IPS-NIHi11 (cell line): ENCODE data around the gene TBC1D22A.

Source experiments
- DNase-seq: peaks from one replicate; pipeline ENCODE4 v3.0.0; 2012; ENCODE audit warnings: mixed read lengths, low spot score

The TBC1D22A gene

DNA sequence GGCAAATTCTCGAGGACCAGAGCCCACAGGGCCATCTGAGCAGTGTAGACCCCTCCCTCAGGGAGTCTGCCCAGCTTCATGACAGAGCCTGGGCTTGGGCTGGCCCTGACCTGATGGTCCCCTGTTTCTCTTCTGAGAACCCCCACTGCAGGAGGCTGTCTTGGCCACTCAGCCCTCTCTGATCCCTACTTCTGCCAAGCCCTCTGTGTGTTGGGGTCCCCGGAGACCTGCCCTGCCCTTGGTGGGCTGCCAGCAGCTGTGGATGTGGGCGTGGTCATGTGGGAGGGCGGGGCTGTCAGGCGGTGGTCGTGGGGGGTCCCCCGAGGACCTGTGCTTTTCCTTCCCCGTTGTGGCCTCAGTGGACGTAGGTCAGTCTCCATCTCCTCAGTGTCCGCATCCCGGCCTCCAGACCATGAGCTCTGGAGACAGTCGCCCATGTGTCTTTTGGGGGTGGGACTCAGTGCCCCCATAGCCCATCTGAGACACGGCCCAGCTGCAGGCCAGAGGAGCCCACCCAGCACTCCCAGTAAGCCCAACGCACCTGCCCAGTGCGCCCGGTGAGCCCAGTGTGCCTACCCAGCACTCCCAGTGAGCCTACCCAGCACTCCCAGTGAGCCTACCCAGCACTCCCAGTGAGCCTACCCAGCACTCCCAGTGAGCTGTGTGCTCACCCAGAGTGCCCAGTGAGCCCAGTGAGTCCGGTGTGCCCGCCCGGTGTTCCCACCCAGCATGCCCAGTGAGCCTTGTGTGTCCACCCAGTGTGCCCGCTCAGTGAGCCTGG lies 409.2 kb downstream of the TBC1D22A start:
- no peak for DNase-seq

DNA sequence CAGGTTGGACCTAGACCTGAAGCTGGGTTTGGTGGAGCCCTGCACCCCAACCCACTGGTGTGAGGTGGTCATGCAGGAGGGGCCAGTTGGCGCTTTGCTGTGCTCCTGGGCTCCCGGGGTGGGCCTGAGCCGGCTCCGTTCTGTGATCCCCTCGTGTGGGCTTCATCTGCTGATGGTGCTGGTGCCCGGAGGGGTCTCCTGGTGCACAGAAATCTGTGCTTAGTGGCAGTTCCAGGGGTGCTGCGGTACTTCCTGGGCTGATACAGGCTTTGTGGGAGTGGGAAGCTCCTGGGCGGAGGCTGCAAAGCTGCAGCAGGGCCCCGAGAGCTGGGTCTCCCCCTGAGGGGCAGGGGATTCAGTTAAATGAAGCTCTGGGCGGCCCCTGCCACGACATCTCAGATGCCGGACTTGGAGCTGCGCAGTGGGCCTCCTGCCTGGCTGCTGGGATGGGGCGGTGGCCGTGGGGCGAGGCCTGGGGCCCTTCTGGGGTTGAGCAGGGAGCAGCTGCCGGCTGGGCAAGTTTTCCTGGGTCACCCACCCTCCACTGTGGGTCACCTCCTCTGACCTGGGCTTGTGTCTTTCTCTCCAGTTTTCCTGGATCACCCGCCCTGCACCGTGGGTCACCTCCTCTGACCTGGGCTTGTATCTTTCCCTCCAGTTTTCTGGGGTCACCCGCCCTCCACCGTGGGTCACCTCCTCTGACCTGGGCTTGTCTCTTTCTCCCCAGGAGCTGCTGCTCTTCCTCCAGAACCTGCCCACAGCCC lies 410.5 kb downstream of the TBC1D22A start:
- DNase-seq: no peak

DNA sequence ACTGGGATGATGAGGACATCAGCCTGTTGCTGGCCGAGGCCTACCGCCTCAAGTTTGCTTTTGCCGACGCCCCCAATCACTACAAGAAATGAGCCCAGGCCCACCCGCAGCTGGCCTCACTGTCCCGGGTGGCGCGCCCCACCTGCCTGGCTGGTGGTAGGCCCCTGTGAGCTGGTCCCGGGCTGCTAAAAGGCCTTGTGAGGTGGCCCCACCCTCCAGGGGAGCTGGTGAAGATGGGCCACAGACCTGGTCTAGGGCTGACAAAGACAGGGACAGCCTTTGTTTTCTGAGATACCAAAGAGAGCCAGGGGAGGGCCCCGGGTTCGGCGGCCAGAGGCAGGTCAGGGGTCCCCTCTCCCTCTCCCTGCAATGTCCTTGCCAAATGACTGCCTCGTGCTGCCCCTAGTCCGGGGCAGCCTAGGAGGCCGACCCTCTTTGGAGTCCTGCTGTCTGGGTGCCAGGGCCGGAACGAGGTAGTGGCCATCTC lies 411.1 kb downstream of the TBC1D22A start:
- no peak for DNase-seq

DNA sequence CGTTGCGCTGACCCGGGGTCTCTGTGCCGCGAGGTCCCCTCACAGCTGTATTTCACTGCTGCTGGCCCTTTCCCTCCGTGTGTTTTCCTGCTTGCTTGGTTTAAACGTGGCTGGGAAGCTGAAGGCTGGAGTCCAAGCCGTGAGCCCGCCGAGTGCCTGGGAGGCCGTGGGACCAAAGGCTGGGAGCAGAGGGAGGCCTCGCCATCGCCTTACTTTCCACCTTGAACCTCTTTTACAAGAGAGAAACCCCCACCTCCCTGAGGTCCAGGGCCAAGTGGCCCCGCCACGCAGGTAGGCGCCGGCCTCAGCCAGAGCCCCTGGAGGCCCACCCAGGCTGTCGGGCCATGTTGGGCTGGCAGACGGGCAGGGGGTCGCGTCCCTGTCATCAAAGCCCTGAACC lies 411.6 kb downstream of the TBC1D22A start:
- DNase-seq: no peak

DNA sequence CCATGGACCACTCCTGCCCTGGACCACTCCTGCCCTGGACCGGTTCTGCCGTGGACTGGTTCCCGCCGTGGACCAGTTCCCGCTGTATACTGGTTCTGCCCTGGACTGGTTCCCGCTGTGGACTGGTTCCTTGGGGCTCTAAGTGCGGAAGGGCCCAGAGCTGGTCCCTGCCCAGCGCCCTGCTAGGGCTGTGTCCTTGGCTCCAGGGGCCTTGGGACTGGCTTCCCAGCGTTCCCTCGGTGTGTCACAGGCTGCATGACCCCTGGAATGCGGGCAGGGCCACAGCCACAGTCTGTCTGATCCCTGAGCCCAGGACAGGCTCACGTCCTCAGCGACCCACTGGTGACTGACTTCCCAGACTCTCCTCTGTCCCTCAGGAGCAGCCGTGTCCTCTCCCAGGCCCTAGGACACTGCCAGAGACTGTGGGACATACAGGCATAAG lies 412.2 kb downstream of the TBC1D22A start:
- DNase-seq: no peak

DNA sequence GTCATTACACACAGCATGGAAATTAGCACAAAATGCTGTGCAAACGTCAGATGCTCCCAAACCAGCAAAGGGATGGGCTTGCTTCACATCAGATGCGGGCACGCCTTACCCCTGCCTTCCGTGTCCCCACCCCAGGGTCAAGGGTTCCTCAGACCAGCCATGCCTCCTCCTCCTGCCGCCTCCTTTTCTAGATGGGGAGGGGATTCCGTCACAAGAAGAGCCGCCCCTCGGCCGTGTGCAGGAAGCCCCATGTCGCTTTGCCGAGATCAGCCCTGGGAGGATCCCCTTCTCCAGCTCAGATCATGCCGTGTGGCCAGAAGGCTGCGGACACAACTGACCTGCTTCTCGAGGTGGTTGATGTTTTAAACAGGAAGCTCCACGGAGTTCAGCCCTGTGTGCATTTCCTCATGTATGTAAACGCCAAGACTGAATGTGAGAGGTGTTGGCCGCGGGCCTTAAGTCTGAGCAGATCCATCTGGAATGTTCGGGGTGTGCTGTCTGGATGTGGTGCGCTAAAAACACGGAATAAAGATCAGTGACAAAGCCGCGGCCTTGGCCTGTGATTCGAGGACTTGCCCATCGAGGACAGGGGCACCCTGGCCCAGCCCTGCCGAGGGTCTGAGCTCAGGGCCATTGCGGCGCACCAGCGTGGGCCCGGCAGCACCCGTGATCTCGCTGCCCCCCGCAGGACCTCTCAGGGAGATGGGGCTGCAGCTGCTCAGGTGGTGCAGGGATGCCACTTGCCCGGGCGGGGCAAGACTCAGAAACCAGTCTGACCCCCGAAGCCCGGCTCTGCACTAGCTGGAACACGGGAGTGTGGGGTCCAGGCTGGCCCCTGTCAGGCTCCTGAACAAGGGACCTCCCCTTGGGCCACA lies 412.9 kb downstream of the TBC1D22A start:
- no peak for DNase-seq

DNA sequence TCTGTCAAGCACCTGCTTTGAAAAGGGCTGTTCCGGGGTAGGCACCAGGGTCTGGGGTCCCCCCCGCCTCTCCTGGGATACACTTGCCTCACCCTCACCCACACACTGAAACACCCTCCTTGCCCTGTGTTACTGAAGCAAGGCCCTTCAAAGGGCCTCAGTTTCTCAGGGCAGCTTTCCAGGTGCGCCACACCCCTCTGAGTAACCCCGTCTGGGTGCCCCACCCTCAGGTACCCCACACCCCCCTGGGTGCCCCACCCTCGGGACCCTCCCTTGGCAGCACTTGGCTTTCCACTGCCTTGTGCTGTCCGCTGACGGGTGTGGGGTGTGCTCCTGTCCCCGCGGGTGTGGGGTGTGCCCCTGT lies 413.6 kb downstream of the TBC1D22A start:
- DNase-seq: no peak

DNA sequence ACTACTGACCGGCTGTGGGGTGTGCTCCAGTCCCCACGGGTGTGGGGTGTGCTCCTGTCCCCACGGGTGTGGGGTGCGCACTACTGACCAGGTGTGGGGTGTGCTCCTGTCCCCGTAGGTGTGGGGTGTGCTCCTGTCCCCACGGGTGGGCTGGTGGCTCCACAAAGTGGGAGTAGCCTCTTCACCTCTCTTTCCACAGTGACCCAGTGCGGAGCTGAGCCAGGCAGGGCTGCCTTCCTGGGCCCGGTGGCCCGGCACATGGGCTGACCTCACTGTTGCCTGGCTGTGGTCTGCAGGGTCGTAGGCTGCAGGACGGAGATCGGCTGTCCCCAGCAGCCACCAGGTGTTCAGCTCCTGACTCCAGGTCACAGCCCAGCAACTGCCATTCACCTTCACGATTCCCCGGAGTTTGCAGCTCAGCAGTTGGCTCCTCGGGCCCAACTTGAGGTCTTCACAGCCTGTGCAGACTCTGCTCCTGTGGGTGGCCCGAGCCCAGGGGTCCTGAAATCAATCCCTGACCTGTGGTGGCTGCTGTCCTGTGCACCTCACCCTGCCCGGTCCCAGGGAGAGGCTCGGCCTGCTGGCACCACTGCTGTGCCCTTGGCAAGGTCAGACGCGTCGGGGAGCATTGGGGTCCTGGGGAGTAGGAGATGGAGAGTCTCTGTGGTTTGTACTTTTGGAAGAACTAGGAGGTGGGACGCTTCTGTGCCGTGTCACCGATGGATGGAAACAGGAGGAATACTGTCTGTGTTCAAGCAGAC lies 414.3 kb downstream of the TBC1D22A start:
- DNase-seq: no peak

DNA sequence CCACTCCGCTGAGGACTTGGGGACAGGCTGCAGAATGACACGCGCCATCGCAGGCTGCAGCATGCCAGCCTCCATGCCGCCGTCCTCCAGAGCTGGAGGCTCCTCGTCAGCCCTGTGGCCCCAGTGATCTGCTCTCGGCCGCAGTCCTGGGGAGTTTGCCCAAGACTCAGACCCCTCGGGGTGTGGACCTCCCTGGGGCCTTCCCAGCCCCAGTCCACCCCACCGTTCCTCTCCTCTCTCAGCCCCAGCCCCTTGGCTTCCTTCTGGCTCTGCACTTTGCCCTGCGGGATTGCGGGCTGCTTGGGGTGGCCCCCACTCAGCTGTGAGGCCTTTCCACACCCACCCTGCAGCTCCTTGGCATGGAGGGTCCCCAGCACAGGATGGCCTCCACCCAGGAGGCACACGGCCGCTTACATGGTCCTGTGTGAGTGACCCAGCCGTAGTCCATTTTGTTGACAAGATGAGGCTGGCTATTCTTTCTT lies 414.9 kb downstream of the TBC1D22A start:
- no peak for DNase-seq

DNA sequence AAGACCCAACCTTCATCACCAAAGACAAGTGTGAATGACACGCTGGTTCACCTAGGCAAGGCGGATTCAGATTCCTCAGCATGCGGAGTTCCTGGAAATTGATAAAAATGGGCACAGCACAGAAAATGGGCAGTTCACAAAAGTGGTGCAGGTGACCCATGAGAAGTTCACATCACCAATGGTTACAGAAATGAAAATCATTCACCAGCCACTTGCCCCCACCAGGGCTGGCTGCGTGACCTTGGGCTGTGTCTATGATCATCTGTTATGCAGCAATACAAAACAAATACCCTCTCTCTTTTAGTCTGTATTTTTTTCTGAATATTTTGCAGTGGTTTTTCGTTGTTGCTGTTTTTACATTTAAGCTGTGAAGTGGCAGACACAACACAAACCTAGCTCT lies 415.9 kb downstream of the TBC1D22A start:
- DNase-seq: no peak

DNA sequence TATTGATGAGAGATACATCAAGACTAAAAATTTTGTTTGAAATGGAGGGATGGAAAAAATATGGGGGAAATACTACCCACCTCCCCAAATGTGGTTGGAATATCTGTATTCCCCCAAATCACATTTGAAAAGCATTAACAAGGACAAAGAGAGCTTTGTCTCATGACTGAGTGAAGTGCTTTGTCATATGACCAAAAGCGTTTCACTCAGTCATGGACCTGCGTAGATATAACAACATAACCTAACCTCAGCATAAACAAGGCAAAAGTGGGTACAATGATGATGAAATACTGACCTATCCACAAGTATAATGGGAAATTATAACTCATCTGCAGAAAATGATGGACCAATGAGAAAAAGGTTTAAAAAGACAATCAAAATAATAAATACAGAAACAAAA lies 418.3 kb downstream of the TBC1D22A start:
- DNase-seq: no peak

DNA sequence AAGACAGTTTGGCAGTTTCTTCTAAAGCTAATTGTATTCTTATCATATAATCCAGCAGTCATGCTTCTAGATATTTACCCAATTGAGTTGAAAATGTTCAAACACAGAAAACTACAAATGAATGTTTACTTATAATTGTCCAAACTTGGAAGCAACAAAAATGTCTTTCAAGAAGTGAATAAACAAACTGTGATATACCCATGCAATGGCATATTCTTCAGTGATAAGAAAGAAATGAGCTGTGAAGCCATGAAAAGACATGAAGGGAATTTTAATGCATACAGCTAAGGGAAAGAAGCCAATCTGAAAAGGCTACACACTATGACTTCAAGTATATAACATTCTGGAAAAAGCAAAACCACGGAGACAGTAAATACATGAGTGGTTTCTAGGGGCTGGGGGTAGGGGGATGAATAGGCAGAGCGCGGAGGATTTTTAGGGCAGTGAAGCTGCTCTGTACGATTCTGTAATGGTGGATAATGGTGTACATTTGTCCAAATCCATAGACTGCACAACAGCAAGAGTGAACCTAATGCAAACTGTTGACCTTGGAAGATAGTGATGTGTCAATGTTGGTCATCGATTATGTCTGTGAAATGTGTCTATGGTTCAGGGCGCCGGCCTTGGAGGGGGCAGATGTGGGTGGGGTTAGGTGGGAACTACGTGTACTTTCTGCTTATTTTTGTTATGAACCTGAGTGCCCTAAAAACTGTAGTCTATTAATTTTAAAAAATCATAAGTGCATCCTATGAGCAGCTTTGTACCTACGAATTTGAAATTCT lies 424.9 kb downstream of the TBC1D22A start:
- no peak for DNase-seq

DNA sequence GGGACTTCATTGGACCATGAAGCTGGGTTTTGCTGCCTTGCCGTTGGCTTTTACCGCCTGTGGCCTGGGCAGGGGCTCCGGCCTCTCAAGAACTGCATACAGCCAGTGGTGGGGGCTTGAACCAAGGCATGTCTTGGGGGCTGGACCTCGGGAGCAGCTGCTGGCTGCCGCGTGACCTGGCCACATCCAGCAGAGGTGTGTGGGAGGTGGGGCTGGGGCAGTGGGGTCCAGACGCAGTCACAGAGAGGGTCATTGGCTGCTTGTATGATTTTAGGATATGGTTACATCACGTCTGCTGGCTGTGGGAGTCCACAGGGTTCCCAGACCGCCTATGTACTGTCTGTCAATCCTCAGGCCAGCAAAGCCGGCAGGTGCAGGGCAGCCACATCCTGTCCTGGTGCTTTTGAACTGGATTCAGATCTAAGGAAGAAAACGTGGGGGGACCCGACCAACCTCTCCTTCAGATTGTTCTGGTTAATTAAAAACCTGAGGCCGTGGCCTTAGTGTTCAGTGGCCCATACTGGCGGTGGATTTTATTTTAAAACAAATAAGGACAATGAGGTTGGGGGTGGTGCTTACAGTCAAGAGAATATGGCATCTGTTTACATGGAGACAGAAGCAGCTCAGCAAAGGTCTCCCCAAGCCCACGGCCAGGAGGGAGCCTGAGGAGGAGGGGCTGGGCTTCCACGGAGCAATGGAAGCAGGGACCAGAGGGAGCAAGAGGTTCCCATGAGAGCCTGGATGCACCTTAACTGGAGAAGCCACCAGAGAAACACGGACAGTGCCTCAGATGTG lies 426.0 kb downstream of the TBC1D22A start:
- no peak for DNase-seq

DNA sequence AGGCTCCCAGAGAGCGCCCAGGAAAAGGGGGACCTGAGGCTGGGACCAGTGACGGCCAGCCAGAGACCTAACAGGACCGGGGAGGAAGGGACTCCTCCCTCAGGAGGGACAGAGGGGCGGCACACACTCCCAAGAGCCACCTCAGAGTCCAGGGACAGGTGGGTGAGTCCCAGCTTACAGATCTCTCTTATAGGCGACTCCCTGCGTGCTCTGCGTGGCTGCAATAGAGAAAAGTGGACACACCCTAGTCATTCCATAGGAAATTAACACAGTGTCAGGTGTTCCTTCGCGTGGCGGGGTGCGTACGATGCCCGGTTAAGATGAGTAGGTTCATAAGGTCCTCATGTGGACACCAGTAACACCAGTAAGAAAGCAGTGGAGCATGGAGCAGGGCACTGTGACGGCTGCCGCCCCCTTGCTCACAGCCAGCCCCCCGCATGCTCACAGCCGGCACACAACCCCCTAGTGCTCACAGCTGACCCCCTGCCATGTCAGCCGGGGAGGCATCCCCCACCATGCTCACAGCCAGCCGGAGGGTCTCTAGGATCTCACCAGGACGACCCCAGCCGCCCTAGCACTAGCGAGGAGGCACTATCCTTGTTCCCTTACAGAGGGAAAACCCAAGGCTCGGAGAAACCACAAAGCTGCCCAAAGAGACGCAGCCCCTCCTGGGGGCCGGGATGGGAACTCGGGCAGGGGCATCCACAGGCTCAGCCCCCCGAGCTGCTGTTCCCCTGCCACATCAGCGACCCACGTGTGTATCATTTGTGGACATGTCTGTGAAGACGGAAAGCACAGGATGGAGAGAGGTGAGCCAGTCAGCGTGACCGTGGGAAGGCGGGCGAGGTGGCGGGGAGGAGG lies 426.8 kb downstream of the TBC1D22A start:
- no peak for DNase-seq

DNA sequence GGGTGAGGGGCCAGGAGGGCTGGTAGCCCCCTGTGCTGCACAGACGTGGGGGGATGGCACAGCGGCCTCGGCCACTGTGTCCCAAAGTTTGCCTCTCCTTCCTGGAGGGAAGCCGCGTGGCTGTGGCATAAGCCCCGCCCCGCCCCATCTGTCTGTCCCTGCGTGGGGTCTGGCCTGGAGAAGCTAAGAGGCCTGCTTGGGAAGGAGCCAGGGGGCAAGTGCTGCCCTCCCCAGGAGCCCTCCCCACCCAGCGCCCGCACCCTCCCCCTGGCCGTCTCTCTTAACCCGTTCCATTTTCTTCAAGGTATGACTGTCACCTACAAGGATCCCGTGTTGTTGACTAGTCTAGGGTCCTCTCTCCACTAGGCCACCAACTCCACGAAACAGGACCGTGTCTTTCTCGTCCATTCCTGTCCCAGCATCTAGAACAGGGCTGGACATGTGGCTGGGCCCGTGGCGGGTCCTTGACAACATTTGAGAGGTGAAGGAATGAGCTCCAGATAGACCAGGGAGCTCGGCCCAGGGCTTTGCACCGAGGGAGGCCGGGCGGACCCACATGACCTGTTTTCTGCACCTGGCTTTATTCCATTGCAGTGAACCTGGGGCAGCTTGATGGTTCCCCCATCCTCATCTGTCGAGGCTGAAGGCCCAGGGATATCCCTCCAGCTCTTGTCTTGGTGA lies 428.0 kb downstream of the TBC1D22A start:
- DNase-seq: no peak

DNA sequence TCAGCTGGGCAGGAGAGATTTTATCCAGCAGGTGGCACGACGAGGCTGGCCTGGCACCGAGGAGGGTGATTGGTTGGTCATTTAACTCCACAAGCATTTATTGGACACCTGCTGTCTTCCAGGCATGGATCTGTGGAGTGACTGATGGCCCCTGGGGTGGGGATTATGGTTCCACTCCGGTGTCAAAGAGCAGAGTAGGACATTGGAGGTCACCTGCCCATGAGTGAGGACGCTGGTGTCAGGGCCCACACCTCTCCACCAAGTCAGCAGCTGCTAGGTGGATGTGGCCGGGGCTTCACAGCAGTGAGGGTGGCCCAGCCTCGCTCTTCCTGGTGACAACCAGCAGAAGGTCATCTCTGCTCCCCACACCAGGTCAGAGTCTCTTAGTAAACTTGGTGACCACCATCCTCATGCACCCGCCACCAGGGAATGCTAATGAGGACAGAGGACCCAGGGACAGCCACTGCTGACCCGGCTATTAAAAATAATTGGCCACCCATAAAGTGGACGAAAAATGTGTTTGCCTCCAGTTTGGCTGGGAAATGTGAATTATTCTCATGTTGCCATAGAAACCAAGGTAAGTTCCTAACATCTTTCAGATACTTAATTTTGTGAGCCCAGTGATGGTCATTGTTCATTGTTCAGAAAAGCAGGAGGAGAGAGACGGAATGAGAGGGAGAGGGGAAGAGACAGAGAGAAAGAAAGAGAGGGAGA lies 428.7 kb downstream of the TBC1D22A start:
- no peak for DNase-seq
